Measurements from ENCODE around the gene DNPEP.

DNPEP gene

GRCh38 chr2:219369447-219369861 is 18.3 kb downstream of the DNPEP start:
- Histone ChIP-seq H3K79me2 (ENCODE audit: insufficient read depth, low read length) (no peaks in the 10 kb centered on the region), H3K9me3 (ENCODE audit: insufficient read depth, low read length) (no peaks in the 10 kb centered on the region), H3K27ac (ENCODE audit: low read depth, low read length) (no peak overlapping the region), H3K9ac (ENCODE audit: low read length) (no peak overlapping the region), H2AFZ (ENCODE audit: low read depth, low read length, severe bottlenecking) (no peak overlapping the region), H3F3A (ENCODE audit: insufficient read depth) (no peaks in the 10 kb centered on the region), H3K27me3 (ENCODE audit: low read length) (no peaks in the 10 kb centered on the region), H4K20me1 (ENCODE audit: low read depth, low read length) (no peaks in the 10 kb centered on the region), H3K4me2 (ENCODE audit: low read depth, low read length, poor library complexity, severe bottlenecking) (no peak overlapping the region), H3K4me3 (ENCODE audit: insufficient read depth, low read length, poor library complexity, severe bottlenecking) (no peak overlapping the region), H3K9me2 (replicated peaks; ENCODE audit: insufficient read depth, low read length) (no peaks in the 10 kb centered on the region), H3K36me3 (ENCODE audit: low read length) (no peaks in the 10 kb centered on the region)
- TF ChIP-seq EZH2phosphoT487 (conservative IDR thresholded peaks at IDR 0.05; ENCODE audit: low read length) = no peak
- TF ChIP-seq, protein P1, sequence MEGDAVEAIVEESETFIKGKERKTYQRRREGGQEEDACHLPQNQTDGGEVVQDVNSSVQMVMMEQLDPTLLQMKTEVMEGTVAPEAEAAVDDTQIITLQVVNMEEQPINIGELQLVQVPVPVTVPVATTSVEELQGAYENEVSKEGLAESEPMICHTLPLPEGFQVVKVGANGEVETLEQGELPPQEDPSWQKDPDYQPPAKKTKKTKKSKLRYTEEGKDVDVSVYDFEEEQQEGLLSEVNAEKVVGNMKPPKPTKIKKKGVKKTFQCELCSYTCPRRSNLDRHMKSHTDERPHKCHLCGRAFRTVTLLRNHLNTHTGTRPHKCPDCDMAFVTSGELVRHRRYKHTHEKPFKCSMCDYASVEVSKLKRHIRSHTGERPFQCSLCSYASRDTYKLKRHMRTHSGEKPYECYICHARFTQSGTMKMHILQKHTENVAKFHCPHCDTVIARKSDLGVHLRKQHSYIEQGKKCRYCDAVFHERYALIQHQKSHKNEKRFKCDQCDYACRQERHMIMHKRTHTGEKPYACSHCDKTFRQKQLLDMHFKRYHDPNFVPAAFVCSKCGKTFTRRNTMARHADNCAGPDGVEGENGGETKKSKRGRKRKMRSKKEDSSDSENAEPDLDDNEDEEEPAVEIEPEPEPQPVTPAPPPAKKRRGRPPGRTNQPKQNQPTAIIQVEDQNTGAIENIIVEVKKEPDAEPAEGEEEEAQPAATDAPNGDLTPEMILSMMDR (IDR thresholded peaks at IDR 0.05; ENCODE audit: insufficient read depth, low read length, poor library complexity, severe bottlenecking) = no peak

DNA sequence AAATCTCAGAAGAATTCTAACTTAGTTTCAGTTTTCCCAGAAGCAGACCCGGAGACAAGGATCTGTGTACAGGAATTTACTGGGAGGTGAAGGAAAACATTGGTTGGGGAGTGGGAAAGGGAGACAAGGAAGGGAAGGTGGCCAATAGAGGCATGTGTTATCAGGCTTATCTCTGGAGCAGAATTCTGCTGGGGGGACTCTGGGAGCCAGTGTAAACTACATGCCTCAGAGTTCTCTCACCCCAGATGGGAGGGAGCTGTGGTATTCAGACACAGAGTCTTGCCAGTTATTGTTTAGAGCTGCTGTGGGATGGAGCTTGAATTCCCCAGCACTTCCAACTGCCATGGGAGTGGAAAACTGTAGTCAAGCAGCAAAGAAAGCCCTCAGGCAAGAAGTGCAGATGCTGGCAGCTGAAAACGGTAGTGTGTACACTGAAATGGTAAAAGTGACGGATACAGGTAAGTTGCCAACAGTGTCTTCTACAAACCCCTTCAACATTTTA is 19.0 kb downstream of the DNPEP start:
- Histone ChIP-seq H3K27me3 (ENCODE audit: low read length) (no peaks in the 10 kb centered on the region), H3K4me3 (ENCODE audit: insufficient read depth, low read length, poor library complexity, severe bottlenecking) (no peak overlapping the region), H3K9ac (ENCODE audit: low read length) (no peak overlapping the region), H3K9me3 (ENCODE audit: insufficient read depth, low read length) (no peaks in the 10 kb centered on the region), H4K20me1 (ENCODE audit: low read depth, low read length) (no peaks in the 10 kb centered on the region), H3K79me2 (ENCODE audit: insufficient read depth, low read length) (no peaks in the 10 kb centered on the region), H3K27ac (ENCODE audit: low read depth, low read length) (no peak overlapping the region), H2AFZ (ENCODE audit: low read depth, low read length, severe bottlenecking) (no peak overlapping the region), H3K36me3 (ENCODE audit: low read length) (no peaks in the 10 kb centered on the region), H3F3A (ENCODE audit: insufficient read depth) (no peaks in the 10 kb centered on the region), H3K9me2 (replicated peaks; ENCODE audit: insufficient read depth, low read length) (no peaks in the 10 kb centered on the region), H3K4me2 (ENCODE audit: low read depth, low read length, poor library complexity, severe bottlenecking) (no peak overlapping the region)
- no peak for TF ChIP-seq EZH2phosphoT487 (conservative IDR thresholded peaks at IDR 0.05; ENCODE audit: low read length)
- TF ChIP-seq, protein P1 (IDR thresholded peaks at IDR 0.05; ENCODE audit: insufficient read depth, low read length, poor library complexity, severe bottlenecking) = no peak

- no peak overlapping the region for H3K4me2 ChIP-seq (ENCODE audit: low read depth, low read length, poor library complexity, severe bottlenecking)
- H3K9me2 ChIP-seq (replicated peaks; ENCODE audit: insufficient read depth, low read length) = no peaks in the 10 kb centered on the region
- no peaks in the 10 kb centered on the region for H3K9me3 ChIP-seq (ENCODE audit: insufficient read depth, low read length)
- no peak overlapping the region for H3K9ac ChIP-seq (ENCODE audit: low read length)
- H3K79me2 ChIP-seq (ENCODE audit: insufficient read depth, low read length) = no peaks in the 10 kb centered on the region
- H3K4me3 ChIP-seq (ENCODE audit: insufficient read depth, low read length, poor library complexity, severe bottlenecking) = no peak overlapping the region
- TF ChIP-seq, protein P1 (IDR thresholded peaks at IDR 0.05; ENCODE audit: insufficient read depth, low read length, poor library complexity, severe bottlenecking) = no peak
- no peak for TF ChIP-seq EZH2phosphoT487 (conservative IDR thresholded peaks at IDR 0.05; ENCODE audit: low read length)
- H4K20me1 ChIP-seq (ENCODE audit: low read depth, low read length) = no peaks in the 10 kb centered on the region
- H3K27me3 ChIP-seq (ENCODE audit: low read length) = no peaks in the 10 kb centered on the region
- no peaks in the 10 kb centered on the region for H3K36me3 ChIP-seq (ENCODE audit: low read length)
- no peak overlapping the region for H3K27ac ChIP-seq (ENCODE audit: low read depth, low read length)
- no peak overlapping the region for H2AFZ ChIP-seq (ENCODE audit: low read depth, low read length, severe bottlenecking)
- no peaks in the 10 kb centered on the region for H3F3A ChIP-seq (ENCODE audit: insufficient read depth)
Observed at GRCh38 chr2:219362524-219363164, 25.1 kb downstream of the DNPEP start.
